ENCODE data around the gene PRKD3.
"Not testable (repeated sequence)": the region's sequence is repeated elsewhere in the genome, so short reads cannot be mapped to it uniquely, and the experiment has no call there.

The PRKD3 gene

DNA sequence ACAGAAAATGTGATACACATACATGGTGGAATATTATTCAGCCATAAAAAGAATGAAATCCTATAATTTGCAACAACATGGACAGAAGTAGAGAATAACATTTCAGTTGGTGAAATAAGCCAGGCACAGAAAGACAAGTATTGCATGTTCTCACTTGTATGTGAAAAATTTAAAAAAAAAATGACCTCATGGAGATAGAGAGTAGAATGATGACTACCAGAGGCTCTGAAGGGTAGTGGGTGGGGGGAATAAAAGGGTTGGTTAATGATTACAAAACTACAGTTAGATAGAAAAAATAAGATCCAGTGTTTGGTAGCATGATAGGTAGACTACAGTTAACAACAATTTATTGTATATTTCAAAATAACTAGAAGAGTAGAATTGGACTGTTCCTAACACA is 24.5 kb downstream of the PRKD3 start:
- DNase-seq (ENCODE audit: extremely low spot score) = no peak
- ChIA-PET CTCF (no interaction called here), POLR2A (no interaction called here)
- TF ChIP-seq FOXK2 (IDR thresholded peaks at IDR 0.05) = no peak
- TF ChIP-seq CTBP1 (IDR thresholded peaks at IDR 0.05; ENCODE audit: borderline replicate concordance) = no peak
- TF ChIP-seq NFRKB (IDR thresholded peaks at IDR 0.05) = no peak
- TF ChIP-seq BHLHE40 (IDR thresholded peaks at IDR 0.05; ENCODE audit: borderline replicate concordance) = no peak
- TF ChIP-seq, protein P1, sequence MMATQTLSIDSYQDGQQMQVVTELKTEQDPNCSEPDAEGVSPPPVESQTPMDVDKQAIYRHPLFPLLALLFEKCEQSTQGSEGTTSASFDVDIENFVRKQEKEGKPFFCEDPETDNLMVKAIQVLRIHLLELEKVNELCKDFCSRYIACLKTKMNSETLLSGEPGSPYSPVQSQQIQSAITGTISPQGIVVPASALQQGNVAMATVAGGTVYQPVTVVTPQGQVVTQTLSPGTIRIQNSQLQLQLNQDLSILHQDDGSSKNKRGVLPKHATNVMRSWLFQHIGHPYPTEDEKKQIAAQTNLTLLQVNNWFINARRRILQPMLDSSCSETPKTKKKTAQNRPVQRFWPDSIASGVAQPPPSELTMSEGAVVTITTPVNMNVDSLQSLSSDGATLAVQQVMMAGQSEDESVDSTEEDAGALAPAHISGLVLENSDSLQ (IDR thresholded peaks at IDR 0.05) = no peak
- no peak for TF ChIP-seq FOXA1 (IDR thresholded peaks at IDR 0.05)
- TF ChIP-seq TARDBP (IDR thresholded peaks at IDR 0.05) = no peak
- TF ChIP-seq LEF1 (IDR thresholded peaks at IDR 0.05; ENCODE audit: borderline replicate concordance) = no peak
- TF ChIP-seq FOXM1 (IDR thresholded peaks at IDR 0.05; ENCODE audit: borderline replicate concordance) = no peak
- TF ChIP-seq SUZ12 (IDR thresholded peaks at IDR 0.05) = no peak
- TF ChIP-seq ELF4 (IDR thresholded peaks at IDR 0.05) = no peak
- TF ChIP-seq ARNT (IDR thresholded peaks at IDR 0.05) = no peak
- no peak for TF ChIP-seq SP1 (IDR thresholded peaks at IDR 0.05)
- TF ChIP-seq ZNF384 (IDR thresholded peaks at IDR 0.05) = no peak
- TF ChIP-seq HDGF (IDR thresholded peaks at IDR 0.05; ENCODE audit: borderline replicate concordance) = no peak
- no peak for TF ChIP-seq L3MBTL2 (conservative IDR thresholded peaks at IDR 0.05)

DNA sequence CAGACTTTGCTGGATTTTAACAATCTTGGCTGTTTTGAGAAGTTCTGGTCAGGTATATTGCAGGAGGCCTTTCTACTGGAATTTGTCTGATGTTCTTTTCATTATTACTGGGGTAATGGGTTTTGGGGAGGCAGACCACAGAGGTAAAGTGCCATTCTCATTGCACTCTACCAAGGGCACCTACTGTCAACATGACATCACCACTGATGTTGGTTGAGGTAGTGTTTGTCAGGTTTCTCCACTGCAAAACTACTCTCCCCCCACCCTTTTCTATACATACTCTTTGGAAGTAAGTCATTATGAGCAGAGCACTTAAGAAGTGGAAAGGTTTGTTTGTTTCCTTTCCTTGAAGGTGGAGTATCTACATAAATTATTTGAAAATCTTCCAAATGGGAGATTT is 27.0 kb downstream of the PRKD3 start:
- DNase-seq (ENCODE audit: extremely low spot score) = no peak
- ChIA-PET CTCF (interaction anchor here (0.7 kb wide), 1 partner anchor 447 kb away, joined by 3 read pairs; no protein-coding TSS in a partner anchor), POLR2A (no interaction called here)
- no peak for TF ChIP-seq SUZ12 (IDR thresholded peaks at IDR 0.05)

DNA sequence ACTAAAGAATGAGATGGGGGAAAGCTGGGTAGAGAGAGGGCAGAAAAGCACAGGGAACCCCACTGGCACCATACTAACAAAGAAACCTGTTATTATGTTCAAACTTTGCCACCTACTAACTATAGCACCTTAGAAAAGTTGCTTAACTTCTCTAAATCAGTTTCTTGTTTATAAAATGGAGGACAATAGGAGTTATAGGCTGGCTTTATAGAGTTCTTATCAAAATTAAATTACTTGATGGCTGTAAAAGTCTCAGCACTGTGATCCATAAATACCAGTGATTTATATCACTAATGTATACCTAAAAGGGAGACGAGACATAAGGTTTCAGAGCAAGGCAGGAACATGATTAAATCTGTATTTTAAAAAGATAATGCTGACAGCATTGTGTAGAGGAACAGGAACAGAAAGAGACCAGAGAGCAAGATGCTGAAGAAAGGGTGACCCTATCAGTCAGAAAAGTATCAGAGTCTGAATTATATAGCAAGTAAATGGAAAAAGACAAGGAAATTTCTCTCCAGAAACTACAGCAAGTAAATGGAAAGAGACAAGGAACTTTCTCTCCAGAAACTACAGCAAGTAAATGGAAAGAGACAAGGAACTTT is 29.1 kb downstream of the PRKD3 start:
- TF ChIP-seq, protein P1 (IDR thresholded peaks at IDR 0.05) = peak; percentile 77
- TF ChIP-seq CTBP1 (IDR thresholded peaks at IDR 0.05; ENCODE audit: borderline replicate concordance) (peak; percentile 54; the same call in 1 of the 2 replicates), ELF4 (IDR thresholded peaks at IDR 0.05) (no peak)
- ChIA-PET CTCF (no interaction called here), POLR2A (no interaction called here)
- DNase-seq (ENCODE audit: extremely low spot score) = no peak

DNA sequence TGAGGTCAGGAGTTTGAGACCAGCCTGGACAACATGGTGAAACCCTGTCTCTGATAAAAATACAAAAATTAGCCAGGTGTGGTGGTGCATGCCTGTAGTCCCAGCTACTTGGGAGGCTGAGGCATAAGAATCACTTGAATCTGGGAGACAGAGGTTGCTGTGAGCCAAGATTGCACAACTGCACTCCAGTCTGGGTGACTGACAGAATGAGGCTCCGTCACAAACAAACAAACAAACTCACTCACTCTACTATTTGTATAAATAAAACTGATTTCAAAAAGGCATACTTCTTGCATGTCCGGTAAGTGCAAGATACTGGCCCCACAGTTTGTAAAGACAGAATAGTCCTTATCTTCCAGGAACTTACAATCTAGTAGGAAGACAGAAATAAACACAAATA is 29.8 kb downstream of the PRKD3 start:
- POLR2A ChIA-PET; CTCF ChIA-PET; DNase-seq (ENCODE audit: extremely low spot score): not testable (repeated sequence)

DNA sequence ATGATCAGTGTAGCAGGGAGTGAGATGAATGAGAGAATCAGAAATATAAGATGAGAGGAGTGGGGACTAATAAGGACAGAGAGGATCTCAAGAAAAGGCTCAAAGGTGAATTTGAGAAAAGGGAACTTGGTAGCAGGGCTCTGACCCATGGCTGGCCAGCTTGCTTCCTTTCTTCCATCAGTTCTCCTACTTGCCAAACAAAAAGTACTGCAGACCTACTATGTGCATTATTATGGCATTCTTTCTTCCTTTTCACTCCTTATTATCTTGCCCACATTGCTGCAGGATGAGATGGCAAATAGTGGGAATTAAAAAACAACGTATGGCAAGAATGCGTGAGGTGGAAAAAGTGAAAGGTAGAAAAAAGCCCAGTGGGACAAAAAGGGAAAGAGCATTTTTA is 33.0 kb downstream of the PRKD3 start:
- CTCF ChIA-PET = no interaction called here
- POLR2A ChIA-PET = no interaction called here
- no peak for TF ChIP-seq FOXA1 (IDR thresholded peaks at IDR 0.05)
- no peak for DNase-seq (ENCODE audit: extremely low spot score)

DNA sequence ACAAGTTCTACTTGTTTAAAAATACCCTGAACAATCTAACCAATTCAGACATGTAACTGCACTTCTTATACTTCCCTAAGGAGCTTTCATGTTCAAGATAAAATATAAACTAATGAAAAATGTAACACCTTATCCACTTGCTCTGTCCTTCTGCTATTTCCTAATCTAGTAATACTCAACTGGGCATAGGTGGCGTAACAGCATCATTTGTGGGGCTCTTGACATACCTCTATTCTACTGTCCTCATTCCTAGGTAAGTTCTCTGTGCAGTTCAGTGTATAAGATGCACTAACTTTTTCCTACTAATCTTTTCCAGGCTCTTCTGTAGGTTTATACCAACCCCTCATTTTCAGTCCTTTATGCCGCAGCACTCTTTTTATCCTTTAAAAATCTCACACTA is 36.7 kb downstream of the PRKD3 start:
- no peak for DNase-seq (ENCODE audit: extremely low spot score)
- CTCF ChIA-PET = no interaction called here
- POLR2A ChIA-PET = no interaction called here
- no peak for TF ChIP-seq FOXK2 (IDR thresholded peaks at IDR 0.05)
- TF ChIP-seq ARNT (IDR thresholded peaks at IDR 0.05) = no peak
- no peak for TF ChIP-seq L3MBTL2 (conservative IDR thresholded peaks at IDR 0.05)
- no peak for TF ChIP-seq BHLHE40 (IDR thresholded peaks at IDR 0.05; ENCODE audit: borderline replicate concordance)
- no peak for TF ChIP-seq FOXA1 (IDR thresholded peaks at IDR 0.05)
- TF ChIP-seq ZNF384 (IDR thresholded peaks at IDR 0.05) = no peak
- no peak for TF ChIP-seq FOXM1 (IDR thresholded peaks at IDR 0.05; ENCODE audit: borderline replicate concordance)
- TF ChIP-seq HDGF (IDR thresholded peaks at IDR 0.05; ENCODE audit: borderline replicate concordance) = no peak
- no peak for TF ChIP-seq SP1 (IDR thresholded peaks at IDR 0.05)
- no peak for TF ChIP-seq SUZ12 (IDR thresholded peaks at IDR 0.05)
- no peak for TF ChIP-seq ELF4 (IDR thresholded peaks at IDR 0.05)
- TF ChIP-seq CTBP1 (IDR thresholded peaks at IDR 0.05; ENCODE audit: borderline replicate concordance) = no peak
- TF ChIP-seq, protein P1 (IDR thresholded peaks at IDR 0.05) = no peak
- TF ChIP-seq TARDBP (IDR thresholded peaks at IDR 0.05) = no peak
- TF ChIP-seq LEF1 (IDR thresholded peaks at IDR 0.05; ENCODE audit: borderline replicate concordance) = no peak
- TF ChIP-seq NFRKB (IDR thresholded peaks at IDR 0.05) = no peak

DNA sequence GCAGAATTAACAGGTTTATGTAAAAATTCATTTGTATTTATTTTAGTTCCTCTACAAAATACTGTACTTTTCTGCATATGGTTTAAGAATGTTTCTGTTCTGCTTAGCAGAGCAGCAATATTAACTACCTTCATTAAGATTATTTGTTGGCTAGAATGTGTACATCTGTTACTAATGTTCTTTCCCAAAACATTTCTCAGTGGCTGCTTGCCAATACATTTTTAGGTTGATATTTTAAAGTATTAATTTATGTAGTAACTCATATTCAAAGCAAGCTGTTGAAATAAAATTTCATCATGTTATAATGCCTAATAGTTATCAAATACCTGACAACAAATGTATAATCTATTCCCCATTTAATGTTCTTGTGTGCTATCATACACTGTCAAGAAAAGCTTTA is 40.3 kb downstream of the PRKD3 start:
- ChIA-PET CTCF (no interaction called here), POLR2A (no interaction called here)
- no peak for DNase-seq (ENCODE audit: extremely low spot score)
- TF ChIP-seq FOXM1 (IDR thresholded peaks at IDR 0.05; ENCODE audit: borderline replicate concordance) (no peak), FOXK2 (IDR thresholded peaks at IDR 0.05) (no peak), SUZ12 (IDR thresholded peaks at IDR 0.05) (no peak), ZNF384 (IDR thresholded peaks at IDR 0.05) (no peak)

DNA sequence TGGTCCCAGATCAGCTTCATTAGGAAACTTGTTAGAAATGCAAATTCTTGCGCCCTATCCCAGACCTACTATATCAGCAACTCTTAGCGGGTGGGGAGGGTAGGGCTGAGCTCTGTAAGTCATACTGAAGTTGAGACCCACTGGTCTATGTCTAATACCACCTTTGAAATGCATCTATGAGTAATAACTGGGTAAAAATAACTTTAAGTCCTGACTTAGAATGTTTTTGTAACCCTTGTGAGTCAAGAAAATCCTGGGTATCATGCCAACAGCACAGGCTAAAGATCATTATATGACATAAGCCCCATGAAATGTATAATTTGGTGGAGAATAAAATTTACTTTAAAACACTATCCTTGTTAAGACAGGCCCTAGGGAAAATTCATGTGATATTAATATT is 41.4 kb downstream of the PRKD3 start:
- DNase-seq (ENCODE audit: extremely low spot score) = no peak
- TF ChIP-seq SUZ12 (IDR thresholded peaks at IDR 0.05) (no peak), FOXK2 (IDR thresholded peaks at IDR 0.05) (no peak), ZNF384 (IDR thresholded peaks at IDR 0.05) (no peak)
- POLR2A ChIA-PET = no interaction called here
- CTCF ChIA-PET = no interaction called here
